ENCODE results near the gene DUSP7. TPM values are rescaled to one million over a fixed set of nuclear protein-coding genes. Genes with fewer than 3 reads are reported as not detected.
A peak's percentile ranks its signal among the peaks of the same experiment; 100 is the strongest.

Gene DUSP7
- total RNA-seq, 2 donors from 2014 or later, result 19.3 to 25.1 TPM

DNA sequence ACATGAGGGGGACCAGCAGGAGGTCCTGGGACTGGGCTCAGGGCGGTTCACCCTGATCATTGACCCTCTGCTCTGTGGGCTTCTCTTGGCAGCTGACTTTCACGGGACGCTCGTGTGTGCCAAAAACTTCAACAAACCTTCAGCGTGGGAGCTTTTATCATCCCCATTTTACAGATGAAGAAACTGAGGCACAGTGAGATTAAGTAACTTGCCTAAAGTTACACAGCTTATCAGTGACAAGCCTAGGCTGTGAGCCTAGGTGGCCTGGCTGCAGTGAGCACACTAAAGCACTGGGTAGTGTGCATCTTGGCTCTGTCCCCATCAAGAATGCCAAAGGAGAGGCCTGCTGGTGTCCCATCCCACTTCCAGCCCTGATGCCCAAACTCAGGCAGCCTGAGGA lies 23.6 kb upstream of the DUSP7 start:
- no peak overlapping the region for H3K27ac Mint-ChIP-seq
- no peaks in the 10 kb centered on the region for H3K4me1 Mint-ChIP-seq
- no peak for ATAC-seq (replicated peaks)
- no peak overlapping the region for H3K4me3 Mint-ChIP-seq
- H3K9me3 Mint-ChIP-seq, result no peaks in the 10 kb centered on the region
- no peaks in the 10 kb centered on the region for H3K36me3 Mint-ChIP-seq (ENCODE audit: low read depth)
- H3K27me3 Mint-ChIP-seq, result no peaks in the 10 kb centered on the region

DNA sequence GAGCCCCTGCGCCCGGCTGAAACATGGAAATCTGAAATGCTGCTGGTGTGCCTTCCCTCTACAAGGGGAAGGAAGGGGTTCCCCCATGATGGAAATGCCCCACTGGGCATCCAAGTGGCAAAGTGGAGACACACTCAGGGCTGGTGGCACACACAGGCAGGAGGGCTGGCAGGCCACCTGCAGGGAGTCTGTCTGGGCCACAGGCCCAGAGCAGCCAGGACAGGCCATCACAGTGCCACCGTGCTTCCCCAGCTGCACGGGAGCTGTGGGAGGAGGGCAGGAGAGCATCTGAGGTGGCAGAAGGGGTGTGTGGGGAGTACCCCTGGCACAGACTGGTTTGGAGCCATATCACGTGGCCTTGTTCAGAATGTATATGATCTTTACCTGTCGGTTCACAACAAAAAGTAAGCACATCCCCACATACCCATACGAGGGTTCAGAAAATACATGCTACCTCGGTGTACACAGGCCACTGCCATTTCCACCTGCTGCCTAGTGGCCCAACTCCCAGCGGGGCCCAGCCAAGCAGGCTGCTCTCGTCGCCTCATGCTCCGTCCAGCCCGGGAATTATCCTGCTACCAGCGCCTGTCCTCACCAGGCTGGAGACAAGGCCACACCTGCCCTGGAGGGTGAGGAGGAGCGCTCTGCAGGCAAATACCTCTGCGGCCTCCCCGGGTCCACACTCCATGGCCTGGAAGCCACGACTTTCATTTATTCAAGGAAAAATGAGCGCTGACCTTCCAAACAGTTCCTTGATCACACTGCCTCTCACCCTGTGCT lies 22.6 kb upstream of the DUSP7 start:
- H3K9me3 Mint-ChIP-seq, result no peaks in the 10 kb centered on the region
- H3K27ac Mint-ChIP-seq, result no peak overlapping the region
- H3K4me1 Mint-ChIP-seq, result no peaks in the 10 kb centered on the region
- ATAC-seq (replicated peaks), result no peak
- no peaks in the 10 kb centered on the region for H3K36me3 Mint-ChIP-seq (ENCODE audit: low read depth)
- H3K4me3 Mint-ChIP-seq, result no peak overlapping the region
- H3K27me3 Mint-ChIP-seq, result no peaks in the 10 kb centered on the region

DNA sequence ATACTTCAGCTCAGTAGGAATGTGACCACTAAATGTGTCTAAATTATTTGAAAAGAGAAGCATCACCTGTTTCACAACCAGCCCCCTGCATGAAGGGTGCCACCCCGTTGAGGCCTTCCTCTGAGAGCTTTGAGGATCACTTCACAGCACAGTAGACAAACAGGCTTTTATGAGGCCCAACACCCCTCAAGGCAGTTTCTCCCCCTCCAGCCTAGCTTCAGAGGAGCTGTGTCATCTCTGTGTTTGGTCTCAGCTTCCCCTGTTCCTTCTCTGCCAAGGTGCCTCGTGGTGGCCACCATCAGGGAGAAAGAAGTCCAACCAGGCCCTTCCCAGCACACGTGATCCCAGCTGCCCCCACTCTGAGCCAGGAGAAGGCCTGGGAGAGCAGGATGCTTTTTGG lies 21.6 kb upstream of the DUSP7 start:
- Mint-ChIP-seq H3K36me3 (ENCODE audit: low read depth) (no peaks in the 10 kb centered on the region), H3K27ac (no peak overlapping the region), H3K4me3 (no peak overlapping the region), H3K9me3 (no peaks in the 10 kb centered on the region), H3K4me1 (no peaks in the 10 kb centered on the region), H3K27me3 (no peaks in the 10 kb centered on the region)
- no peak for ATAC-seq (replicated peaks)

DNA sequence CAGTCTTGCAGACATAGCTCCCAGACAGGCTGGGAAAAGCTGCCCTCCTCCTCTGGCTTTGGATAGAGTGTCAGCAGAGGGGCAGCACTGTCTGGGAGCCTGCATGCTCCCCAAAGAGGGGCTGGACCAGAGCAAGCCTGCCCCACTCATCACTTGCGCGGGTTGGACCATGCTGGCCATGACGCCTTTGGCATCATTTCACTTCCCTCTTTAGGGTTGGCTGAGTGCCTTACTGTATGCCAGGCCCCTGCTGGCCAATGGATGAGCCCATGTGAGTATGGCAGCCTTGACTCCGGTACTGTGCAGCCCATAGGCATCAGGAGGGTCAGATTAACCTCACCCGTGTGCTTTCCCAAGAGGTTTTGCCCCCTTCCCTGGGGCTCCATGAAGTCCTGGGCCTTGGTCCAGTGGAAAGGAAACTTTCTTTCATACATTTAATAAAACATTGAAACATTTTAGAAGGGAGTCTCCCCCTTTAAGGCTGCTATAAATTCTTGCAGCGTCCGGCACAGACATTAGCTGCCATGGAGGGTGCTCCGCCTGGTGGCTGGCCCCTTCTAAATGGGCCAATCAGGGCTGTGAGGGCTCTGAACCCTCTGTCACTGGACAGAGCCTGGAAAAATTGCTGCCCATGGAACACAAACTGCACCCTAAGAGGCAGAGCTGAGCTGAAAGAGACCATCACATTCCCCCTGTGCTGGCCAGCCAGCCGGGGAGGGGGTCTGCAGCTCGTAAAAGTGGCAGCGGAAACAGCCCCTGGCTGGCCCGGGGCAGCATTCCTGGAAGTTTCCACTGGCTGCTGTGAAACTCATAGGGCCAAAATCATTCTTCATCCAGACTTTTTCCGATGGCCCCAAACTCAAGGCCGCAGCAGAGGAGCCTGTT lies 20.8 kb upstream of the DUSP7 start:
- no peaks in the 10 kb centered on the region for H3K4me1 Mint-ChIP-seq
- no peaks in the 10 kb centered on the region for H3K9me3 Mint-ChIP-seq
- H3K4me3 Mint-ChIP-seq, result no peak overlapping the region
- H3K27ac Mint-ChIP-seq, result peak overlapping the region; percentile 43
- no peaks in the 10 kb centered on the region for H3K36me3 Mint-ChIP-seq (ENCODE audit: low read depth)
- ATAC-seq (replicated peaks), result no peak
- H3K27me3 Mint-ChIP-seq, result no peaks in the 10 kb centered on the region

DNA sequence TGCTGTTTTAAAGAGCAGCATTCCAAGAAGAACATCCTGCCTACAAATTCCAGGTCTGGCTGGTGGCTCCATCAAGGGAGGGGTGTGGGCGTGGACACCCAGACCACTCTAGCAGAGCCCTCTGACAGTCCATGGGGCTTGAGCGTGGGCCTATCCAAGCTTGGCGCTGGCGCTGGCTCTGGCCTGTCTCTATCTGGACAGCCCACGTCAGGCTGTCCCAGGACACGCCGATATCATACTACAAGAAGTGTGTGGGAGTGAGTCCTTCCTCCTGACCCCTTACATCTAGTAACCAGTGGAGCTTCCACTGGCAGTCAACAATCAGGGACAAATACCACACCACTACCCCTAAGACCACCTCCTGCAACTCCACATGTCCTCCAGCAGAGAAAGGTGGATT lies 17.1 kb upstream of the DUSP7 start:
- Mint-ChIP-seq H3K27me3 (no peaks in the 10 kb centered on the region), H3K9me3 (no peaks in the 10 kb centered on the region), H3K36me3 (ENCODE audit: low read depth) (no peaks in the 10 kb centered on the region), H3K4me1 (no peaks in the 10 kb centered on the region), H3K27ac (no peak overlapping the region), H3K4me3 (no peak overlapping the region)
- ATAC-seq (replicated peaks), result no peak

DNA sequence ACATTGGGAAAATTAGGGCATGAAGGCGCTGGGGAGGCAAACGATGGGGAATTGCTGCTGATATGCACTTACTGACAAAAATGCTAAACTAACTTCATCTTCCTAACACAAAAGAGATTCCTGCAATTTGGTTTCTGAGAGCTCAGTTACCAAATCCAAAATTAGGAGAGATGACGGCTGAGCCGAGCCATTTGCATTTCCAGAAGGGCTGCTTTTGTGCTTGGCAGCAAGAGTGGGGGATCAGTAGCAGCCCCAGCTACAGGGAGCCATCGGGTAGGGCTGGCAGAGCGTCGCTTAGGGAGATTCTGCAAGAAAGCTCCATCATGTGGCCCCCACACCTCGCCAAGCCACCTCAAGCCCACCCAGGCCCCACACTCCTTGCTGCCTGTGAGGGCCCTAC lies 16.1 kb upstream of the DUSP7 start:
- no peak overlapping the region for H3K27ac Mint-ChIP-seq
- no peak overlapping the region for H3K4me3 Mint-ChIP-seq
- no peaks in the 10 kb centered on the region for H3K27me3 Mint-ChIP-seq
- H3K9me3 Mint-ChIP-seq, result no peaks in the 10 kb centered on the region
- no peaks in the 10 kb centered on the region for H3K36me3 Mint-ChIP-seq (ENCODE audit: low read depth)
- no peak for ATAC-seq (replicated peaks)
- H3K4me1 Mint-ChIP-seq, result no peaks in the 10 kb centered on the region

DNA sequence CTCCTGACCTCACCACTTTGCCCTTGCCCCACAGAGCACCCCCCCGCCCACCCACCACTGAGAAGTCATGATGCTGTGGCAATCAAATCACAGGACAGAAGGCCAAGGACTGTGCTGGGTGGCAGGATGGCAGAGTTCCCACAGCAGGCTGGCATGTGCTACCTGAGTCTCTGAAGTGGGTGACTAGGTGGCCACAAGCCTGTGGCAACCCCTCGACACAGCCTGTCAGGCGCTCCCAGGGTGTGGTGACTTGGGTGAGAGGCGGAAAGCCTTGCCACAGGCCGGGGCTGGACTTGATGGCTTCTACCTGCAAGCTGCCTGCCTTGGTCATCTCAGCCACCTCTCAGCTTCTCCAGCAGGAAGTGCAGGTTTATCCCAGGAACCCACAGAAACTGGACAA lies 15.6 kb upstream of the DUSP7 start:
- Mint-ChIP-seq H3K9me3 (no peaks in the 10 kb centered on the region), H3K27me3 (no peaks in the 10 kb centered on the region), H3K4me1 (no peaks in the 10 kb centered on the region), H3K4me3 (no peak overlapping the region), H3K36me3 (ENCODE audit: low read depth) (no peaks in the 10 kb centered on the region), H3K27ac (no peak overlapping the region)
- peak; percentile 43 for ATAC-seq (replicated peaks)

DNA sequence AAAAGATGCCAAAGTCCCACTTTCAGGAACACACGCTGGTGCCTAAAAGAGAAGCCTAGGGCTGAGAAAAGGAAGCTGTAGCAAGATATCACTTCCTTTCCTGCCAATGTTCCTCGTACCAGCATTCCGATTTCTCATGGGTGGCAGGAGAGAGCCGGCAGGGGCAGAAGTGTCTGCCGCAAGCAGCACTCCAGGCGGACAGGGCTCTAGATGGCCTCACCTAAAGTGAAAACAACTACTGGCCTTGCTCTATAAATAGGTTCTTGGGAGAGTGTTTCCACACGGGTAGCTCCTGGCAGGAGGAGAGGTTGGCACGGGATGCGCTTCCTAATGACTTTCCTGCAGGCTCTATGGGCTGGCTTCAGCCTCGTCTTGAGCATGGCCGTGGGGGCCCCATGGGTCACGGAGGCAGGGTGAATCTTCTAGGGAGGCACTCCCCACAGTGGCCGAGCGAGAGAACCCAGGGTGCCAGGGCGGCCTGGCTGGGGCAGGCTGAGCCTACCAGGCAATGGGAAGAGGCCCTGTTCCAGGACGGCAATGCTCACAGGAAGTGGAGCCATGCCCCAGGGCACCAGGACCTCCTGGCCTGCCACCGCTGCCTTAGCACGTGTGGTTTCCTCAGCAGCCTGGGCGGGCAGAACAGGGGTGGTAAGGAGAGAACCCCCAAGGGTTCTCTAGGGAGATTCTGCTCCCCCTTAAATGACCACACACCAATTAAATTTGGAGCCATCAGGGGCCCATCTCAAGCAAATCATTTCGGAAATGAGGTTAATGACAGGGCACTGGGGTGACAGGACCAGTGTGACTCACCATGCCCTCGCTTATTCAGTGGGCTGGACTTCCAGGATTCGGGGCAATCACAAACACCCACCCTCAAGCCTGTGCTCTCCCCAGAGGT lies 14.6 kb upstream of the DUSP7 start:
- no peaks in the 10 kb centered on the region for H3K9me3 Mint-ChIP-seq
- H3K36me3 Mint-ChIP-seq (ENCODE audit: low read depth), result no peaks in the 10 kb centered on the region
- no peak overlapping the region for H3K4me3 Mint-ChIP-seq
- H3K27ac Mint-ChIP-seq, result peak overlapping the region; percentile 28
- peak; percentile 44 for ATAC-seq (replicated peaks)
- H3K27me3 Mint-ChIP-seq, result no peaks in the 10 kb centered on the region
- no peaks in the 10 kb centered on the region for H3K4me1 Mint-ChIP-seq

DNA sequence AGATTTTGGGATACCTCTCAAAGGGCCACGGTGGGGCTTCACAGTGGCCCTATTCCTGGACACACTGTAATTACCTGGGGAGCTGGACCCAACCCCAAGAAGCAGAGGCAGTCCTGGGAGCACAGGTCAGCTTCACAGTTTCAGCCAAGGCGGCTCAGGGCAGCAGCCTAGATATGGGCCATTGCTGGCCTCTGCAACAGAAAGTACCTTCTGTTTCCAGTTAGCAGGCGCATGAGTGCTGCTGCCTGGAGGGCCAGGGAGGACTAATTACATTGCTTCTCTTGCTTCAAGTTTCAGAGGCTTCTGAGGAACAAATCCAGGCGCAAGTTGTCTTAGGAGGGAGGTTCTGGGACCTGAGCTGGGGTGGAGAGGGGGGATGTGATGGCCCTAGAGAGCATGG lies 13.5 kb upstream of the DUSP7 start:
- Mint-ChIP-seq H3K4me3 (no peak overlapping the region), H3K9me3 (no peaks in the 10 kb centered on the region), H3K4me1 (no peaks in the 10 kb centered on the region), H3K27me3 (no peaks in the 10 kb centered on the region), H3K36me3 (ENCODE audit: low read depth) (no peaks in the 10 kb centered on the region), H3K27ac (peak overlapping the region; percentile 28)
- ATAC-seq (replicated peaks), result no peak

DNA sequence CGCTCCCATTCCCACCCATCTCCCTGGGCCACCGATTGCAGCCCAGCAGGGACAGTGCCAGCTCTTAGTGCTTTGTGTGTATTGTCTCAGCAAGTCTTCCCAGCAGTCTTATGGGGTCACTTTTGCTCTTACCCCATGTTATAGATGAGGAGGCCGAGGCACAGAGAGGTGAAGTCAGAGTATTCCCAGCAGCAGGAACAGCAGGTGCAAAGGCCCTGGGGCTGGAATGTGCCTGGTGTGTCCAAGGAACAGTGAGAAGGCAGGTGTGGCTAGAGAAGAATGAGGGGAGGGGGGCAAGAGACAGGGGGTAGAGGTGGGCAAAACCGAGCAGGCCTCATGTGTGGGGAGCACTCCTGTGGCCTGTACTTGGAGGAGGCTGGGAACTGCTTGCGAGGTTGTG lies 12.8 kb upstream of the DUSP7 start:
- ATAC-seq (replicated peaks), result no peak
- no peaks in the 10 kb centered on the region for H3K27me3 Mint-ChIP-seq

DNA sequence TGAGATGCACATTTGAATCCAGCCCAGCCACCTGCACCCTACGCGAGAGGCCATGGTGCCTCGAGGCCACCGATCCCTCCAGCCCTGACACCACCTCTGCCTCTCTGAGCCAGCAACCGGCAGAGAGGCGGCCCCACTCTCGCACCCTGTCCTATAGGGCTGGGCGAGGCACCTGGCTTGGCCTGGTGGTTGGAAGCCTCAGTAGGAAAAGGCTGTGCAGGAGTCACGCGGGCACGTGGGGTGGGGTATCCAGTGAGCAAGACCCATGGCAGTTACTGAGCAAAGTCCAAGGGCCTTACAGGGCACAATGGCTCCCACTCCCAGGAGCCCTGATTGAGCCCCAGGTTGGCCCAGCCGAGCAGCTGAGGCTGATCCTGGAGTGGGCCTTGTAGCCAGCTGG lies 12.4 kb upstream of the DUSP7 start:
- ATAC-seq (replicated peaks), result no peak
- no peak overlapping the region for H3K4me3 Mint-ChIP-seq
- no peaks in the 10 kb centered on the region for H3K4me1 Mint-ChIP-seq
- H3K9me3 Mint-ChIP-seq, result no peaks in the 10 kb centered on the region
- H3K36me3 Mint-ChIP-seq (ENCODE audit: low read depth), result no peaks in the 10 kb centered on the region
- no peak overlapping the region for H3K27ac Mint-ChIP-seq
- no peaks in the 10 kb centered on the region for H3K27me3 Mint-ChIP-seq

More for the DNA sequence above, 12.8 kb upstream of the DUSP7 start:
- Mint-ChIP-seq H3K36me3 (ENCODE audit: low read depth) (no peaks in the 10 kb centered on the region), H3K27ac (no peak overlapping the region), H3K9me3 (no peaks in the 10 kb centered on the region), H3K4me3 (no peak overlapping the region), H3K4me1 (no peaks in the 10 kb centered on the region)

DNA sequence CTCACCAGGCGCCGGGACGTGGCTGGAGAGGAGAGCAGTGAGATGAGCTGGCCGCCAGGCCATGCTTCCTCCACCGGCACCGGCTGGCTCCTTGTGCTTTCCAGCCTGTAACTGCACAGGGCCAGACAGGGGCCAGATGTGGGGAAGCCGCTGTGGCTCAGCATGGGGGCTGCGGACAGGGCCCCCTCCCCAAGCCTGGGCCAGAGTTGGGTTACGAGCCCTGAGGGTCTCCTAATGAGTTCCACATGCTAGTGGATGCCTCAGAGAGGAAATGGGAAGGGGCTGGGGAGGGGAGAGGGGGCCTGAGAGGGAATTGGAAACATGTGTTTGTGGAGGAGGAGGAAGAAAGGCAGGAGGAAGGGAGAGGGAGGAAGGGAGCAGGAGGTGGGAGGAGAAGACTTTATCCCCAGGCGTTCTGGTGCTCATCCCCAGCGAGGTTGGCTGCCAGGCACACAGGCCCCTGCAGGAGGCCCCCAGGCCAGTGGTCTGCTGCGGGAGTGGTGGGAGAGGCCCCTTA lies 11.7 kb upstream of the DUSP7 start:
- Mint-ChIP-seq H3K36me3 (ENCODE audit: low read depth) (no peaks in the 10 kb centered on the region), H3K27ac (no peak overlapping the region), H3K4me3 (no peak overlapping the region), H3K4me1 (no peaks in the 10 kb centered on the region), H3K9me3 (no peaks in the 10 kb centered on the region), H3K27me3 (no peaks in the 10 kb centered on the region)
- no peak for ATAC-seq (replicated peaks)

DNA sequence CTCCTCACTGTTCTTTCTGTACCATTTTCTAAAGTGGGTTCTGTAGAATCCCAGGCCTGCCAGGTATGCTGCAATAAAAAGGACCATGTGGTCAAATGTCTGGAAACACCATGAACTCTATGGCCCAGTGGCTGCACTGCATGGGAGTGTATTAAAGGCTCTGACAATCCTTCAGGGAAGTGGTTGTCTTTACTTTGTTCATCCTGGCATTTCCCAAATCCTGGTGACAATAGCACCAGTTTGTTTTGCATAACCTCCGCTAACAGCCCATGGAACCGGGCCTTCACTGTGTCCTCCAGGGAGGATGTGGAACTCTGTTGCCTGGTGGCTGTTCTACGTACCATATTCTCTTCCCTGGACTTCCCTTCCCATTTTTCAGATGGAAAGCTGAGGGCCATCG lies 11.2 kb upstream of the DUSP7 start:
- no peaks in the 10 kb centered on the region for H3K9me3 Mint-ChIP-seq
- no peaks in the 10 kb centered on the region for H3K4me1 Mint-ChIP-seq
- H3K27ac Mint-ChIP-seq, result no peak overlapping the region
- no peaks in the 10 kb centered on the region for H3K27me3 Mint-ChIP-seq
- H3K36me3 Mint-ChIP-seq (ENCODE audit: low read depth), result no peaks in the 10 kb centered on the region
- ATAC-seq (replicated peaks), result no peak
- no peak overlapping the region for H3K4me3 Mint-ChIP-seq

DNA sequence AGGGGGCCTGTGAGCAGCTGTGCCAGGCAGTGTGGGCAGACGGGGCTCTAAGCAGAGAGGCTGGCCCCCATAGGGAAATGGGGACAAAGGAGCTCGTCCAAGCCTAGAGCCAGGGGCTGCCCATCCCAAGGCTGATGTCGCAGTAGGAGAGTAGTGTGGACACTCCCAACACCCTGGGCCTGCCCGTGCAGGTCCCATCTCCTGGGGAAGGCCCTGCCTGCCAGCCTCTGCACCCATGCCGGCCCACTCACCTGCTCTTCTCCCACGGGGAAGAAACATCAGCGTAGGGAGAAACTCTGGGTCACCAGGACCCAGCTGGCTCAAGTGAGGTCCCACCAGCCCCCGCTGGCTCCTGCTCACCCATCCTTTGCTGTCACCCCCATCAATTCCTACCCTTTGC lies 10.7 kb upstream of the DUSP7 start:
- no peaks in the 10 kb centered on the region for H3K9me3 Mint-ChIP-seq
- H3K27me3 Mint-ChIP-seq, result no peaks in the 10 kb centered on the region
- no peak overlapping the region for H3K4me3 Mint-ChIP-seq
- H3K4me1 Mint-ChIP-seq, result no peaks in the 10 kb centered on the region
- no peak overlapping the region for H3K27ac Mint-ChIP-seq
- no peak for ATAC-seq (replicated peaks)
- no peaks in the 10 kb centered on the region for H3K36me3 Mint-ChIP-seq (ENCODE audit: low read depth)
